SK-N-MC (cell line): ENCODE results near the gene B3GAT2.

Experiments used
- DNase-seq: peaks from one replicate; pipeline ENCODE4 v3.0.0-alpha.2; 2011; ENCODE audit warnings: low read depth, low spot score
- H3K27ac ChIP-seq: fragments of 200-600 bp; sonication (generic); 2 replicates; pipeline ENCODE4 v1.5.1; 2016; ENCODE audit warnings: mixed run types
- H3K36me3 ChIP-seq: fragments of 200-600 bp; sonication (generic); 2 replicates; pipeline ENCODE4 v1.6.1; 2017; ENCODE audit warnings: antibody characterized with exemption, low read length, mixed read lengths; ENCODE audit not compliant: insufficient read depth
- H3K4me3 ChIP-seq: fragments of 200-600 bp; sonication (generic); 2 replicates; pipeline ENCODE4 v1.5.1; 2016
- H3K9ac ChIP-seq: fragments of 200-600 bp; sonication (generic); 2 replicates; pipeline ENCODE4 v1.8.0; 2017; ENCODE audit warnings: mixed run types, mixed read lengths; ENCODE audit not compliant: insufficient read length
- H3K9me3 ChIP-seq: fragments of 200-600 bp; sonication (generic); 2 replicates; pipeline ENCODE4 v1.6.1; 2017; ENCODE audit warnings: low read depth, mild to moderate bottlenecking, antibody characterized with exemption, low read length, moderate library complexity, mixed read lengths
- EZH2 ChIP-seq: fragments of 200-600 bp; sonication (generic); IDR thresholded peaks from one replicate; pipeline ENCODE4 v1.6.1; 2017; ENCODE audit warnings: antibody characterized with exemption
- FOXP2 ChIP-seq: optimal IDR thresholded peaks from 2 replicates; pipeline ENCODE3; 2011; ENCODE audit warnings: mild to moderate bottlenecking, moderate library complexity; ENCODE audit not compliant: insufficient read depth; ENCODE audit errors: extremely low read length, control extremely low read depth
- POLR2AphosphoS5 ChIP-seq: IDR thresholded peaks from 2 replicates; pipeline ENCODE4 v1.6.1; 2012; ENCODE audit warnings: mild to moderate bottlenecking, low read depth, low read length, borderline replicate concordance

Gene B3GAT2

GRCh38 chr6:70820778-70821177 lies 136.1 kb downstream of the B3GAT2 start:
- Histone ChIP-seq H3K36me3 (no peaks in the 10 kb centered on the region), H3K9me3 (no peaks in the 10 kb centered on the region), H3K9ac (no peak overlapping the region), H3K4me3 (no peak overlapping the region), H3K27ac (no peak overlapping the region)
- TF ChIP-seq POLR2AphosphoS5, result no peak
- no peak for TF ChIP-seq FOXP2
- no peak for TF ChIP-seq EZH2
- DNase-seq, result no peak

- no peak overlapping the region for H3K27ac ChIP-seq
- no peak for DNase-seq
- no peak for TF ChIP-seq POLR2AphosphoS5
- TF ChIP-seq EZH2, result no peak
- no peak for TF ChIP-seq FOXP2
- no peak overlapping the region for H3K4me3 ChIP-seq
- no peaks in the 10 kb centered on the region for H3K36me3 ChIP-seq
- no peak overlapping the region for H3K9ac ChIP-seq
- H3K9me3 ChIP-seq, result no peaks in the 10 kb centered on the region
Measured at GRCh38 chr6:70819646-70820045, 137.2 kb downstream of the B3GAT2 start.

GRCh38 chr6:70813885-70814284 lies 143.0 kb downstream of the B3GAT2 start:
- TF ChIP-seq POLR2AphosphoS5 (no peak), EZH2 (no peak), FOXP2 (no peak)
- Histone ChIP-seq H3K9ac (no peak overlapping the region), H3K36me3 (no peaks in the 10 kb centered on the region), H3K9me3 (no peaks in the 10 kb centered on the region), H3K4me3 (no peak overlapping the region), H3K27ac (no peak overlapping the region)
- no peak for DNase-seq

- TF ChIP-seq FOXP2 (no peak), EZH2 (no peak), POLR2AphosphoS5 (no peak)
- no peak overlapping the region for H3K4me3 ChIP-seq
- H3K36me3 ChIP-seq, result no peaks in the 10 kb centered on the region
- H3K27ac ChIP-seq, result no peak overlapping the region
- no peaks in the 10 kb centered on the region for H3K9me3 ChIP-seq
- no peak overlapping the region for H3K9ac ChIP-seq
- DNase-seq, result no peak
Measured at GRCh38 chr6:70811788-70812187, 145.1 kb downstream of the B3GAT2 start.
